ENCODE data around the gene ZNF407.

DNA sequence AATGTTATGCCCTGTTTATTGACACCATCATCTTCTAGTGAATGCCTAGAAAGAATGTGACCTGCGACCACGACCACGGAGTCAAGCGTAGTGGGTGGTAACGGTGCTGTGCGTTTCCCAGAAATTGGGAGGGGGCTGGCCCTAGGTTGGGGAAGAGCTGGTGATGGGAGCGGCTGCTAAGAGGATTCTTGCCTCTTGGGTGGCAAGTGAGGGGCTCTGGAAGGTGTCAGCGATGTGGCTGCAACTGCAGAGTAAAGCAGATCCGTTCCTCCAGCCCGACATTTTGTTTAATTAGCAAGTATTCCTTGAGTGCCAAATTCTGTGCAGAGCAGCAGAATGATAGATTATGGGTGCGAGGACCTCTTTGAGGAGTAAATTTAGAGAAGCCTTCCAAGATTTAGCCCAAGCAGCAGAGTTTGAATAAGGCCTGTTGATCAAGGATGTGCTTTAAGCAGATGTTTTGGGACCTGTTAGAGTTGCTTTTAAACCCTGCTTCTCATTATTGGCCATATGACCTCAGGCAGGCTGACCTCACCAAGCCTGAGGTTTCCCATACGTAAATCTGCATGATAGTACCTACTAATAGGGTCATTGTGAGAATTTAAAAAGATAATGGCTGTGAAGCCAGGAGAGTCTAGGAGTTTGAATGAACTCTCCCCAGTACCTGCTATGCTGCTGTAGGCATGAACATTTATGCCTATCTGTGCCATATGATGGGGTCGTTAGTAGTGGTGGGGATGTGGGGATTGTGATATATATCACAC is 323.6 kb downstream of the ZNF407 start:
- TF ChIP-seq, protein P1, sequence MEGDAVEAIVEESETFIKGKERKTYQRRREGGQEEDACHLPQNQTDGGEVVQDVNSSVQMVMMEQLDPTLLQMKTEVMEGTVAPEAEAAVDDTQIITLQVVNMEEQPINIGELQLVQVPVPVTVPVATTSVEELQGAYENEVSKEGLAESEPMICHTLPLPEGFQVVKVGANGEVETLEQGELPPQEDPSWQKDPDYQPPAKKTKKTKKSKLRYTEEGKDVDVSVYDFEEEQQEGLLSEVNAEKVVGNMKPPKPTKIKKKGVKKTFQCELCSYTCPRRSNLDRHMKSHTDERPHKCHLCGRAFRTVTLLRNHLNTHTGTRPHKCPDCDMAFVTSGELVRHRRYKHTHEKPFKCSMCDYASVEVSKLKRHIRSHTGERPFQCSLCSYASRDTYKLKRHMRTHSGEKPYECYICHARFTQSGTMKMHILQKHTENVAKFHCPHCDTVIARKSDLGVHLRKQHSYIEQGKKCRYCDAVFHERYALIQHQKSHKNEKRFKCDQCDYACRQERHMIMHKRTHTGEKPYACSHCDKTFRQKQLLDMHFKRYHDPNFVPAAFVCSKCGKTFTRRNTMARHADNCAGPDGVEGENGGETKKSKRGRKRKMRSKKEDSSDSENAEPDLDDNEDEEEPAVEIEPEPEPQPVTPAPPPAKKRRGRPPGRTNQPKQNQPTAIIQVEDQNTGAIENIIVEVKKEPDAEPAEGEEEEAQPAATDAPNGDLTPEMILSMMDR (conservative IDR thresholded peaks at IDR 0.05; ENCODE audit: low read depth, low read length) = no peak
- TF ChIP-seq EZH2 (IDR thresholded peaks at IDR 0.05; ENCODE audit: borderline replicate concordance, low read depth, low read length, poor library complexity, severe bottlenecking) = no peak

Data from A673 (cell line).